ENCODE data around the gene SERPINA5.

DNA sequence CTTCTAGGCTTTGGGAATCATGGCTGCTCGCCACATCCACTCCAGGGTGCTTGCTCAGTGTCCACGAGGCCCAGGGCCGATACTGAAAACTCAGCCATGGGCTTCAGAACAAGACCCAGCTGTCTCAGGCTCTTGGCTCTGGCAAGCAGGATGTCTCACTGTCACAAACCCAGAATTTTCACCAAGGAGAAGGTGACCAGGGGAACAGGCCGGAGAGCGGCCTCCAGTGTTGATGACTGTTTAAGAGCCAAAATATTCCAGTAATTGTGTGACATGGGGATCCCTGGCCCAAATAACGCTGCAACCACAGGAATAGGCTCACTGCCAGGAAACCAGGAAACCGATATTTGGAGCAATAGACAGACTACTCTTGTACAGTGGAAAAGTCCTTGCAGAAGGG lies 9.8 kb upstream of the SERPINA5 start:
- TF ChIP-seq POLR2A (IDR thresholded peaks at IDR 0.05; ENCODE audit: borderline replicate concordance, extremely low read depth, insufficient read depth, insufficient read length) (no peak), JUND (IDR thresholded peaks at IDR 0.05) (no peak)
